Tibial nerve (tissue), 4 donors: ENCODE data around the gene APC2.

Experiments used
- EP300 ChIP-seq, 2 donors: sonication (generic); formaldehyde crosslinking; IDR thresholded peaks; one replicate each; pipeline ENCODE4 v1.6.1; 2017; ENCODE audit warnings: antibody characterized with exemption in 2 of 2, mild to moderate bottlenecking in 1 of 2
- POLR2A ChIP-seq, 2 donors: fragments of 450-650 bp; IDR thresholded peaks; one replicate each; pipeline ENCODE4 v1.6.1; 2017; ENCODE audit warnings: antibody characterized with exemption in 2 of 2, mild to moderate bottlenecking in 2 of 2, moderate library complexity in 2 of 2
- TF ChIP-seq, protein P1 (sequence below), 5 experiments: fragments of 200-600 bp in 3 of 5; fragments of 450-650 bp in 2 of 5; sonication (generic) in 3 of 5; IDR thresholded peaks; one replicate each; pipeline ENCODE4 v1.5.1; 2016 to 2019; ENCODE audit warnings: antibody characterized with exemption in 5 of 5, mild to moderate bottlenecking in 3 of 5, moderate library complexity in 2 of 5

DNA sequence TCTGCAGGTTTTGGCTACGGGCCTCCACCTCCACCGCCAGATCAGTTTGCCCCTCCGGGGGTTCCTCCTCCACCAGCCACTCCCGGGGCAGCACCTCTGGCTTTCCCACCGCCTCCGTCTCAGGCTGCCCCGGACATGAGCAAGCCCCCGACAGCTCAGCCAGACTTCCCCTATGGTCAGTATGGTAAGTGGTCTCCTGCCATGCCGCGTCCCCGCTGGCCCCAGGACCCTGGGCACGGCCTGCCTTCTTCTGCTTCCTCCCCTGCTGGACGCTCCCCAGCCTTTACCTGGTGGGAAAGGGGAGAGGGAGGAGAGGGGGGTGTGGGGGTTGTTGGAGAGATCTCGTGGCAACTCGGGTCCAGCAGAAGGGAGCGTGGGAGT is 17.4 kb upstream of the APC2 start:
- no peak for TF ChIP-seq POLR2A (IDR thresholded peaks at IDR 0.05)
- TF ChIP-seq, protein P1, sequence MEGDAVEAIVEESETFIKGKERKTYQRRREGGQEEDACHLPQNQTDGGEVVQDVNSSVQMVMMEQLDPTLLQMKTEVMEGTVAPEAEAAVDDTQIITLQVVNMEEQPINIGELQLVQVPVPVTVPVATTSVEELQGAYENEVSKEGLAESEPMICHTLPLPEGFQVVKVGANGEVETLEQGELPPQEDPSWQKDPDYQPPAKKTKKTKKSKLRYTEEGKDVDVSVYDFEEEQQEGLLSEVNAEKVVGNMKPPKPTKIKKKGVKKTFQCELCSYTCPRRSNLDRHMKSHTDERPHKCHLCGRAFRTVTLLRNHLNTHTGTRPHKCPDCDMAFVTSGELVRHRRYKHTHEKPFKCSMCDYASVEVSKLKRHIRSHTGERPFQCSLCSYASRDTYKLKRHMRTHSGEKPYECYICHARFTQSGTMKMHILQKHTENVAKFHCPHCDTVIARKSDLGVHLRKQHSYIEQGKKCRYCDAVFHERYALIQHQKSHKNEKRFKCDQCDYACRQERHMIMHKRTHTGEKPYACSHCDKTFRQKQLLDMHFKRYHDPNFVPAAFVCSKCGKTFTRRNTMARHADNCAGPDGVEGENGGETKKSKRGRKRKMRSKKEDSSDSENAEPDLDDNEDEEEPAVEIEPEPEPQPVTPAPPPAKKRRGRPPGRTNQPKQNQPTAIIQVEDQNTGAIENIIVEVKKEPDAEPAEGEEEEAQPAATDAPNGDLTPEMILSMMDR (IDR thresholded peaks at IDR 0.05) = no peak
- TF ChIP-seq EP300 (IDR thresholded peaks at IDR 0.05) = no peak
